ENCODE data around the gene ST6GALNAC2.
A peak's percentile ranks its signal among the peaks of the same experiment; 100 is the strongest.
"Not testable (repeated sequence)": the region's sequence is repeated elsewhere in the genome, so short reads cannot be mapped to it uniquely, and the experiment has no call there.

ST6GALNAC2 gene

DNA sequence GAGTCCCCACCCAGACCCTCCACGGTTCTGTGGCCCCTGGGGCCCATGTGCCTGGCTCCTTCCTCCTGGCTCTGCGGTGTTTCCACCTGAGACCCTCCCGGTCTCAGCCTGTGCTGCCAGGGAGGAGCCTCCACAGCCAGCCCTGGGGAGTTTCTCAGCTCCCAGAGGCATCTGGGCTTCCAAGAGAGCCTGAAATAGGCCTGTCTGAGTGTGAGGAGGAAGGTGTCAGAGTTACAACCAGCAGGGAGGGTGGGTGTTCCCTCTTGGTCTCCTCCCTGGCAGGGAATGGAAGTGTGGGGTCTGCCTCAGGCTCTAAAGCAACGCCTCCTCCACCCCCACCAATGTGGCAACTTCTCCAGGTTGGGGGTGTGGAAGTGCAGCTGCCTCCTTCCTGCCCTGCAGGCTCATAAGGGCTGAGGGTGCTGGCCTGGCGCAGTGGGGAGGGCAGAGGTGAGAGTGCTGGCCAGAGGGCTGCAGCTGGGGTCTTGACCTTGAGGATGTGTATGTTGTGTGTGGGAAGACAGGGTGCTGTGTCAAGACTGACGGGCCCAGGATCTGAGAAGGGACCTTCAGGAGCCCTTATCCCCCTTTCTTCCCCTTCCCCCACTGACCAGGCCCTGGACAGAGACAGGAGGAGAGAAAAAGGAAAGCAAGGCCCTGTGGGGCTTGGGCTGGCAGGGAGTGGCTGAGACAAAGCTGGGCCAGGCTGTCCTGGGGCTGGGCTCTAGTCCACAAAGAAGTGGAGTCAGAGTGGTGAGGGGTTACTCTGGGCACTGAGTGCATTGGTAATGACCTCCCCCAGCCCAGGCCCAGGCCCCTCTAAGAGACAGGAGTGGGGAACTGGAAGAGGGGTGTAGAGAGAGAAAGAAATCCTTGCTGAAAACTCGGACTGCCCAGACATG lies 50.6 kb downstream of the ST6GALNAC2 start:
- no peak for DNase-seq
- in situ Hi-C loops (cut with MboI; ENCODE audit: low pct_unique_long_range_greater_than_20kb, low sequenced_read_pairs) = no loop called here

DNA sequence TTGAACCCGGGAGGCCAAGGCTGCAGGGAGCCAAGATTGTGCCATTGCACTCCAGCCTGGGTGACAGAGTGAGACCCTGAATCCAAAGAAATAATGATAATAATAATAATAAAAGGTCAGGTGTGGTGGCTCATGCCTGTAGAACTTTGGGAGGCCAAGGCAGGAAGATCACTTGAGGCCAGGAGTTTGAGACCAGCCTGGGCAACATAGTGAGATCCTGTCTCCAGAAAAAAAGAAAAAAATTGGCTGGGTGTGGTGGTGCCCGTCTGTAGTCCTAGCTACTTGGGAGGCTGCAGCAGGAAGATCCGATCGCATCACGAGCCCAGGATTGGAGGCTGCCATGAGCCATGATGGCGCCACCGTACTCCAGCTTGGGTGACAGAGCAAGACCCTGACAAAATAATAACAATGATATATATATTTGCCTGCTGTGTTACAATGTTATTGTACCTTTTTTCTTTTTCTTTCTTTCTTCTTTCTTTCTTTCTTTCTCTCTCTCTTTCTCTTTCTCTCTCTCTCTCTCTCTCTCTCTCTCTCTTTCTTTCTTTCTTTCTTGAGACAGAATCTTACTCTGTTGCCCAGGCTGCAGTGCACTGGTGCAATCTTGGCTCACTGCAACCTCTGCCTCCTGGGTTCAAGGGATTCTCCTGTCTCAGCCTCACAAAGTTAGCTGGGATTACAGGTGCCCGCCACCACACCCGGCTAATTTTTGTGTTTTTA lies 51.9 kb downstream of the ST6GALNAC2 start:
- DNase-seq; in situ Hi-C loops (cut with MboI; ENCODE audit: low pct_unique_long_range_greater_than_20kb, low sequenced_read_pairs): not testable (repeated sequence)

DNA sequence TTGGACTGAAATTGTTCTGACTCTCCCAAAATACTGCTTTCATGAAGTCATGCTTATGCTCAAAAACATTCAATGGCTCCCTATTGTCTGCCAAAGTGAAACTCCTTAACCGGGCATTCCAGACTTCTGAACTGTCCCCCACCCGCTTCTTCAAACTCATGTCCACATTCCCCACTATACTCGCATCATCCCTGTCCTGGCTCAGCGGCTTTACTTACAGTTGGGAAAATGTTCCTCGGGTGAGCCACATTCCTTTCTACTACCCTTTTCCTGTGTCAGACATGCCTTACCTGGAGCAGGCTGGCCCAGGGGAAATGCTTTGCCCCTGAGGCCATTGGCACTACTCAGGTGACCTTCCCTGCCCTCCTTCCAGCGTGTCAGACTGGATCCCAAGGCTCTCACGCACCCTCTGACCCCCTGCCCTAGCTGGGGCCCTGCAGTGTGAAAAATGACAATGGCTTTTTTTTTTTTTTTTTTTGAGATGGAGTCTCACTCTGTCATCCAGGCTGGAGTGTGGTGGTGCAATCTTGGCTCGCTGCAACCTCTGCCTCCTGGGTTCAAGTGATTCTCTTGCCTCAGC lies 53.5 kb downstream of the ST6GALNAC2 start:
- DNase-seq = no peak
- in situ Hi-C loops (cut with MboI; ENCODE audit: low pct_unique_long_range_greater_than_20kb, low sequenced_read_pairs) = no loop called here

DNA sequence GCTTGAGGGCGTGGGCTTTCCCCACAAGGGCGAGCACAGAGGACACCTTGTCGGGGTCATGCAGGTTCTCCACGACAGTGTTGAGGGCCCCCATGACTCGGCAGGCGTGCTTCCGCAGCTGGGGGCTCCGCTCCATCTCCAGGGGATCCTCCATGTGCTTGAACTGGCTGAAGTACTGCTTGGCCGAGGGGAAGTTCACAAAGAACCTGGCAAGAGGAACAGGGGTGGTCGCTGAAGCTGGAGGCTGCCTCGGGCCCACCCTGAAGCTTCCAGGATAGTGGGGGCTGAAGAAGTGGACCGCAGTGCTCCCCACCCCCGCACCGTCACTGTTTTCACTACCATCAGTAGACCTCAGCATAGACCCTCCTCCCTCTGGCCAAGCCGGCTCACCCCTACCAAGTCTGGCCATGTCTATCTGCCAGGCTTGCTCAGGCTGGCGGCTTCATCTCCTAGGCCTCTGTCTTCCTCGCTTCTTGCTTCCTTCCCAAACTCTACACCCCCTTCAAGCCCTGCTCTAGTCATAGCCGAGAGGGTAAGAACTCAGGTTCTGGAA lies 54.1 kb downstream of the ST6GALNAC2 start:
- no peak for DNase-seq
- in situ Hi-C loops (cut with MboI; ENCODE audit: low pct_unique_long_range_greater_than_20kb, low sequenced_read_pairs) = no loop called here

DNA sequence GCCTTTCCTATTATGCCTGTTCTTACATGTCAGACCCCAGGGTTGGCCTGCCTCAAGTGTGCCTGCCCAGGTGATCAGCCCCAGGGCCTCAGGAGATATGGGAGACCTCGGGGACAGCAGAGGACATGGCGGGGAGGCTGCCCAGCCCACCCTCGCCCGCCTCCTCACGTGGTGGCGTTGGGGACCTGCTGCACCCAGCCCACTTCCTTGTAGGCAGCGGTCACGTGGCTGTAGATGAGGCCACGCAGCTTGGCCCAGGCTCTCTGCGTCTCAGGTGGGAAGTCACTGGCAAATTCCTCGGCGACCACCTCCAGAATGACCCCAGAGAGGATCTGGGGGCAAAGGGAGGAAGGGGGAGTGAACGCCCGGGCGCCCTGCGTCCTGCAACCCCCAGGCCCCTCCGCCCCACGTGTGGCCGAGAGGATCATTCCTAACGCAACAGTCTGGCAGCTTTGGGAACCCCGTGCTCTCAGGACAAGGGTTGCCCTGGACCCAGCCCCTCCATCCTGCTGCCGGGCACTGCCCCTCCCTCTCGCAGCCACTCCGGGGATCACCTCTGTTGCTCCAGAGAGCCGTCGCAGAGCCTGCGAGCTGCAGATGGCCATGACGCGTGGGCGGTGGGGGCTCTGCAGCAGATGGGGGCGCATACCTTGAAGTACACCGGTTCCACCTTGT lies 54.7 kb downstream of the ST6GALNAC2 start:
- DNase-seq = no peak
- in situ Hi-C loops (cut with MboI; ENCODE audit: low pct_unique_long_range_greater_than_20kb, low sequenced_read_pairs) = no loop called here

DNA sequence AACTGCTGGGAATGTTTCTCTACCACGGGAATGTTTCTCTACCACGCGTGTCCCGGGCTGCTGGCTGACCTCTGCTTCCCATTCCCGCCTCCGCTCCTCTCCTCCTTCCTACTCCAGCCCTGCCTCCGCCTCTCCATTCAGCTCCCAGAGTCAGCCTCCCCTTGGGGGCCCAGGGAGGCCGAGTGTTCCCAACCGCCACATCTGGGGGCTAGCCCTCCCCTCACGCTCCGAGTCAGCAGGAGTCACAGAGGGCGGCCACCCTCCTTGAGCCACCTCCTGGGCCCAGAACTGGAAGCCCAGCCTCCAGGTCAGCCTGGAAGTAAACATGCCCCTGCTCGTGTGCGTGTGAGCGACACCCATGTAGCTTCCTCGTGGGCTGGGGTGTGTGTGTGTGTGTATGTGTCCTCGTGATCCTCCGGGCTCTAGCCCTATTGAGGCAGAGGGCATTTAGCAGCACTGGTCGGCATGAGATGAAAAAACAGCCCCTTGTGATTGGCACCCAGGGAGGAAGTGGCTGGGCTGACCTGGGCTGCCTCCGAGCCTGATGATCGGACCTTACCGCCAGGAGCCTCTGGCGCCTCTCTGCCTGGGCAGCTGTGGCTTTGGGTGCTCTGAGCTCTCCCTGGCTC lies 55.5 kb downstream of the ST6GALNAC2 start:
- DNase-seq = no peak

DNA sequence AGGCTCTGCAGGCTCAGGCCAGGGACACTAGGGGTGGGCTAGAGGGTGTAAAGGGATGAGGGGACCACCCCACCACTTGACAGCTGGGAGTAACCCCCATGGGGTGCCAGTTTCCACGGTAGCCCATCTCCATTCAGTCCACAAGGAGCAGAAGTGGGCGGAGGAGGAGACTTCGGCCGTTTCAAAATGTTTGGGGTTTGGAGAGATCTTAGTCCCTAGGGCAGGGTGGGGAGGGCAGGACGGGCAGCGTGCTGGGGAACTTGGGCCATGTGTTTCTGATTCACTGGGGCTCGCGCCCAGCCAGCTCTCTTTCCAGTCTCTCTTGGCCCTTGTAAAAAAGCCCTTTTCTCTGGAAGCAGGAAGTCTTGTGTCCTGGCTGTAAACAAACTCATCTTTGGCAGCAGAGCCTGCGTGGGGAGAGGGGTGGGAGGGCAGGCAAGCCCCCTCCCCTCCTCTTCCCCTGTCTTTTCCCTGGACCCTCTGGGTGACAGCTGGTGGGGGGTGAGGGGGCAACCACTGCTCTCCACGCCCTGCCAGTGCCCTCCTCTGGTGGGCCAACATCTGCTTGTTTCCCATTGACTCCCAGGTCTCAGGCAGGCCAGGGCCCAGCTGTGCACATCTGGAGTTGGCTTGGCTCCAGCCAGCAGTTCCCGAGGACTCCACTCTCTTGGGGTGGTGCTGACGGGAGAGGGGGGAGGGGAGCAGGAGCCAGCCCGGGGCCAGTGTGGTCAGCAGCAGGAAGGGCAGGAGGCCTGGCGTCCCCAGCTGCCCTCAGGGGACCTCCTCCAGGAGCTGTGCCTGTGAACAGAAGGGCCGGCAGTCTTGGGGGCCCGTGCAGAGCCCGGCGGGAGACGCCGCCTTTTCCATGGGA lies 56.2 kb downstream of the ST6GALNAC2 start:
- in situ Hi-C loops (cut with MboI; ENCODE audit: low pct_unique_long_range_greater_than_20kb, low sequenced_read_pairs) = no loop called here

More for the DNA sequence above, 55.5 kb downstream of the ST6GALNAC2 start:
- in situ Hi-C loops (cut with MboI; ENCODE audit: low pct_unique_long_range_greater_than_20kb, low sequenced_read_pairs) = no loop called here

DNA sequence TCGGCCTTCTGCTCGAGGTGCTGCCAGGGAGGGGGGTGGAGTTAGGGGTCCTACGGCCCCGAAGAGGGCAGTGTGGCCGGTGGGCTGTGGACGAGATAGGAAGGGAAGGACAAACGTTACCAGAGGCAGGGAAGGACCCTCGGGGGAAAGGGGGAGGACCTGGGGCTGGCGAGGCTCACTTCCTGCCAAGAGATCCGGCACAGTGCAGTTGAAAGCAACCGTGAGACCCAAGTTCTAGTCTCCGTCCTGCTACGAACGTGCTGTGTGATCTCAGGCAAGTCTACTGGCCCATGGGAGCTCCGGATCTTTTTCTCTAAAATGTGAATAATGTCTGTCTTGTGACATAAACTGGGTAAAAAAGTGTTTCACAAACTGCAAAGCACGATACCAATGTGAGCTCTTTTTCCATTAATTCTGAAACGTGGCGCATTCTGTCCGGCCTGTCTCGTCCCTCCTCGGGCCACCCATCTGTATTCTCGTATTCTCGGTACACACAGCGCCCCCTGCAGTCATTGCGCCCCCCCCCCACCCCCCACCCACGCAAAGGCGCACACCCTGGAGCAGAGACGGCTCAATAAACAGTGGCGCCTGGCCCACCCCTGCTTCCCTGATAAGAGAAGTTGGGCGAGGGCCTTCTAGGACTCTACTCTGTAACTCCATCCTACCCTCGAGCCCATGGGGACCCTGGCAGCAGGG lies 57.0 kb downstream of the ST6GALNAC2 start:
- in situ Hi-C loops (cut with MboI; ENCODE audit: low pct_unique_long_range_greater_than_20kb, low sequenced_read_pairs) = no loop called here
- no peak for DNase-seq

More for the DNA sequence above, 56.2 kb downstream of the ST6GALNAC2 start:
- peak; percentile 21 for DNase-seq

DNA sequence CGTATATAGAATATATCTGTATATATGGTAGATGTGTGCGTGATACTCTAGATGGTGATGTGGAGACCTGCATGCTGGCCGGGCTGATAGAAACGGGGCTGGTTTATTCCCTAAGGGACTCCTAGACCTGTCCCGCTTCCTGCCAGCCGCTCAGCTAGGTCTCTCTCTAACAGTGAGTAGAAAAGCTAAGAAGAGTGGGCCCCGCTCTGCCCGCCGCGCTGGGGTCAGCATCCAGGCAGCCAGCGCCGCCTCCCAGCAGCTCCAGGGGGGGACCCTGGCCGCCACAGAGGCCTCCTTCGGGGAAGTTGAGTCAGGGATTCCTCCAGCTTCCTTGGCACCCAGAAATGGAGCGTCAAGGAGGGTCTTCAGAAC lies 57.5 kb downstream of the ST6GALNAC2 start:
- in situ Hi-C loops (cut with MboI; ENCODE audit: low pct_unique_long_range_greater_than_20kb, low sequenced_read_pairs) = no loop called here
- DNase-seq = no peak

DNA sequence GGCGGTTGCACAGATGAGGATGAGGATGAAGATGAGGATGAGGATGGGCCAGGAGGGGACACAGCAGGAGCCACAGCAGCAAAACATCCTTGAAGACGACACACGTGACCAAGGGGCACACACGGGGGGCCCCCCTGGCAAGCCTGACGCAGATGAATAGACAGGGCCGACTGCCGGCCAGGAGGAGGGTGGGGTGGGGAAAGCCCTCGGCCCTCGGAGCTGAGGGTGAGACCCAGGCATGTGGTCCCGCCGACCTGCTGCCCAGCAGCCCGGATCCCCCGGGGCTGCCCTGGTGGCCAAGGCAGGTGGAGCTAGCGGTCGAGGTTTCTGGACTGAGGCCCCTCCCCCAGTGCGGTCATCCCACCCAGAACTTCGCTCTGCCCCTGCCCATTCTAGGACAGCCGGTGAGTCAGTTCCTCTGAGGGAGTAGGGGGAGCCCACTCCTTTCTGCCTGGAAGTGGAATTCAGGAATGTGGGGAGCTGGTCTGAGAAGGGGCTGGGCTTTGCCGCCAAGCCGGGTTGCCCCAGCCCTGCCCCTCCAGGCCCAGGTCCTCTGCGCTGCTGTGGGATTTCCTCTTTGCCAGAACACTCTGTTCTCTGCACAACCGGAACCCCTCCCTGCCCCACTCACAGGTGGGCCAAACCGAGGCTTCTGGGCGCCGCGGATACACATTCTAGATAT lies 58.1 kb downstream of the ST6GALNAC2 start:
- DNase-seq = no peak

DNA sequence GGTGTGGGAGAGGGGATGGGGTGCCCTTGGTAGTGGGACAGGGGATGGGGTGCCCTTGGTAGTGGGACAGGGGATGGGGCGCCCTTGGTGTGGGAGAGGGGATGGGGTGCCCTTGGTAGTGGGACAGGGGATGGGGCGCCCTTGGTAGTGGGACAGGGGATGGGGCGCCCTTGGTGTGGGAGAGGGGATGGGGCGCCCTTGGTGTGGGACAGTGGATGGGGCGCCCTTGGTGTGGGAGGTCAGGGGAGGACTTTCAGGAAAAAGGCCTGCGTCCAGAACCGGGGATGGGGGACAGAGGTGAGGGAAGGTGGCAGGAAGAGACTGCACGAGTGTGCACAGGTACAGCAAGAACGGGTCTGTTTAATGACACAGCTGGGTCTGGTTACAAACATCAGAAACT lies 58.6 kb downstream of the ST6GALNAC2 start:
- in situ Hi-C loops (cut with MboI; ENCODE audit: low pct_unique_long_range_greater_than_20kb, low sequenced_read_pairs); DNase-seq: not testable (repeated sequence)

More for the DNA sequence above, 58.1 kb downstream of the ST6GALNAC2 start:
- in situ Hi-C loops (cut with MboI; ENCODE audit: low pct_unique_long_range_greater_than_20kb, low sequenced_read_pairs) = no loop called here

DNA sequence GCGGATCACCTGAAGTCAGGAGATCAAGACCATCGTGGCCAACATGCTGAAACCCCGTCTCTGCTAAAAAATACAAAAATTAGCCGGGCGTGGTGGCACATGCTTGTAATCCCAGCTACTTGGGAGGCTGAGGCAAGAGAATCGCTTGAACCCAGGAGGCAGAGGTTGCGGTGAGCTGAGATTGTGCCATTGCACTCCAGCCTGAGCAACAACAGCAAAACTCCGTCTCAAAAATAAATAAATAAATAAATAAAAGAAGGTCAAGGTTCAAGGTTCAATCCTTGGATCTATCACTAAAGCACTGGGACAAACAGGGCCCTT lies 60.2 kb downstream of the ST6GALNAC2 start:
- DNase-seq; in situ Hi-C loops (cut with MboI; ENCODE audit: low pct_unique_long_range_greater_than_20kb, low sequenced_read_pairs): not testable (repeated sequence)

DNA sequence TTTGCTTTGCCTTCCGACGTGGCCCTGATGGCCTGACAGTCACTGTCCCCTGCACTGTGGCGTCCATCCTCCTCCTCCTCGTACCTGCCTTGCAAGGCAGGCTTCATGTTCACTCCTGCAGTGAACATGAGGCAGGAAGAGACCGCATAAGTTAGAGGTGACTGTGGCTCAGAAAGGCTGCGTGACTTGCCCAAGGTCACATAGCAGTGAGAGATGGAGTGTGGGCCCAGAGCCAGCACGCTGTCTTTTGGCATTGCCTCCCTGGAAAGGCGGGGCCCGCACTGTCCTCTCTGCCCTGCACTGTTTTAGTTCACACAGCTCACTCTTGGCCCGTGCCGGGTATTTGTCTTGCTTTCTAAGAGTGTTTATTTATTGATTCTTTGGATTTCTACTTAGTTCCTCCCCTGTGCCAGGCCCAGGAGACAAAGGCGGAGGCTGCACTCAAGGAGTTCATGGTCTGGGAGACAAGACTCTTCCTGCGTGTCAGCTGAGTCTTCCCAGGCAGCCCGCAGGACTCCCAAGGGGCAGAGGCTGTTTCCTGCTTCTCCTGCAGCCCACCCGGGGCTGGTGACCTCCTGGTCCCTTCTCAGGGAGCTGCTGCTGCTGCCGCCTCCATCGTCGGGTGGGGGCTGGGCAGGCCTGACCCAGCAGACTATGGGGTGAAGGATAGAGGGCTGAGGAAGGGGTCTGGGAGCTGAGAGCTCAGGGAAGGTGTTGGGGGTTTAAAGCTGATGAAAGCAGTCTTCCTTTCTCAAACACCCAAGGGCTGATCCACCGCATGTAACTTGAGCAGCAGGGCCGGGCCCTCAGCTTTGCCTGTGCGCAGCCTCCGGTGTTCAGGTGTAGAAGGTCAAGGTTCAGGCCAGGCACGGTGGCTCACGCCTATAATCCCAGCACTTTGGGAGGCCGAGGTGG lies 60.8 kb downstream of the ST6GALNAC2 start:
- in situ Hi-C loops (cut with MboI; ENCODE audit: low pct_unique_long_range_greater_than_20kb, low sequenced_read_pairs) = no loop called here
- no peak for DNase-seq

DNA sequence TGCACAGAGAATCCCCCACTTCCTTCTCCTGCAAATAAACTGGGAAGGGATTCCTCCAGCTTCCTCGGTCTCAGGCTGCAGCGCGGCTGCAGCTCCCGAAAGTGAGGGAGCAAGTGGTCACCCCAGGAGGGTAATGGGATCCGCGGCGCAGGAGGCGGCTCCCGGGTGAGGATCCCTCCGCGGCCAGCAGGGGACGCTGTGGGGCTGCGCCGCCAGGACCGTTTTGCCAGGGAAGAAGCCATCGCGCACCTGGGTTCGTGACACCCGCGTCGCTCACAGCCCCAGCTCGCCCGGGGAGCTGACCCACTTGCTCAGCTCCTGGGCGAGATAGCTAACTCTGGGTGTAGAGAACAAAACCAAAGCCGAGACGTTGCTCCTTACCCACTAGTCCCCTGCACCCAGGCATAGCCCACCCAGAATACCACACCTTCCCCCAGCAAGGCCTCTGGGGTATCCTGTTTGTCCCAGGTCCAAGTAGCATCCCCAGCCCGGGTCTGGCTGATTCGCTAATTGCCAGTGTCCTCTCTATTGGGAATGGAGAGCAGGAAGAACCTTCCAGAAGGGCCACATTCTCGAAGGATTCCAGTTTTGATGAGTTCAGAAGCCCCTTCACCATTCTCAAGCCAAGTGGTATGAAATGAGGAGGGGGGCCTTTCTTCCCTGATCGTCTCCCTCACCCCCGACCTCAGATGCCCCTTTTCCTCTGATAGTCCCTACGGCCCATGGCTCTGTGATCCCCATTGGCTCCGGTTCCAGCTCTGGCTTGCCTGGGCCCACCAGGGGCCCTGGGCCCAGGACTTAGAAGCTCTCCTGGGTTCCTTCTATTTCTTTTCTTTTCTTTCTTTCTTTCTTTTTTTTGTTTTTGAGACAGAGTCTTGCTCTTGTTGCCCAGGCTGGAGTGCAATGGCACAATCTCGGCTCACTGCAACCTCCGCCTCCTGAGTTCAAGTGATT lies 62.3 kb downstream of the ST6GALNAC2 start:
- peak; percentile 85 for DNase-seq
- in situ Hi-C loops (cut with MboI; ENCODE audit: low pct_unique_long_range_greater_than_20kb, low sequenced_read_pairs) = no loop called here

DNA sequence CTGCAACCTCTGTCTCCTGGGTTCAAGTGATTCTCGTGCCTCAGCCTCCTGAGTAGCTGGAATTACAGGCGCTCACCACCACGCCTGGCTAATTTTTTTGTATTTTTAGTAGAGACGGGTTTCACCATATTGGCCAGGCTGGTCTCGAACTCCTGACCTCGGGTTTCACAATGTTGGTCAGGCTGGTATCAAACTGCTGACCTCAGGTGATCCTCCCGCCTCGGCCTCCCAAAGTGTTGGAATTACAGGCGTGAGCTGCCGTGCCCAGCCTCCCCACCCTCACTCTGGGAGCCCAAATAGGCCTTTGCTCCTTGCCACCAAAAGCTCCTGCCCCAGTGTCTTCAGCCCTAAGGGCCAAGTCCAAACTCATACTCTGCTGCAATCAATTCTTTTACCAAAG lies 64.0 kb downstream of the ST6GALNAC2 start:
- in situ Hi-C loops (cut with MboI; ENCODE audit: low pct_unique_long_range_greater_than_20kb, low sequenced_read_pairs) = not testable (repeated sequence)

More for the DNA sequence above, 64.0 kb downstream of the ST6GALNAC2 start:
- not testable (repeated sequence) for DNase-seq
